H1 (cell line): ENCODE results near the gene COL2A1. TPM values are rescaled to one million over a fixed set of nuclear protein-coding genes. Genes with fewer than 3 reads are reported as not detected.
A peak's percentile ranks its signal among the peaks of the same experiment; 100 is the strongest.

Source experiments
- CTCF ChIA-PET: fragments of 300-600 bp; sonication (Branson Sonifier 250); formaldehyde crosslinking; loops from one replicate; lab custom pipeline; 2021; ENCODE audit not compliant: partially characterized antibody; lab: Charles Lee
- POLR2A ChIA-PET: fragments of 300-600 bp; sonication (Branson Sonifier 250); formaldehyde crosslinking; loops from one replicate; lab custom pipeline; 2021; ENCODE audit warnings: inconsistent platforms; ENCODE audit not compliant: partially characterized antibody; lab: Charles Lee
- DNase-seq, 2 experiments: peaks; one replicate each; pipeline versions ENCODE4 v3.0.0 to v3.0.0-alpha.2; 2010 to 2022; ENCODE audit warnings: low spot score in 2 of 2, low read depth in 1 of 2, mixed read lengths in 1 of 2
- FAIRE-seq: peaks from 2 replicates; lab custom pipeline; 2011; peaks lifted over from hg19 to GRCh38; lab: Jason Lieb, UNC
- H2AFZ ChIP-seq: 2 replicates; pipeline ENCODE4 v1.8.1; 2012; ENCODE audit warnings: low read length, inconsistent platforms
- H2AK5ac ChIP-seq: 2 replicates; pipeline ENCODE4 v1.6.1; 2013; ENCODE audit warnings: low read depth, low read length
- H2BK120ac ChIP-seq: replicated peaks from 2 replicates; pipeline ENCODE3; 2013; ENCODE audit warnings: low read depth, low read length, inconsistent platforms
- H2BK12ac ChIP-seq: 2 replicates; pipeline ENCODE4 v1.6.1; 2013; ENCODE audit warnings: low read depth, low read length
- H2BK15ac ChIP-seq: 2 replicates; pipeline ENCODE4 v1.6.1; 2013; ENCODE audit warnings: low read length
- H2BK20ac ChIP-seq: 2 replicates; pipeline ENCODE4 v1.6.1; 2013; ENCODE audit warnings: low read length
- H2BK5ac ChIP-seq: 2 replicates; pipeline ENCODE4 v1.6.1; 2013; ENCODE audit warnings: low read depth, low read length
- H3K14ac ChIP-seq: 2 replicates; pipeline ENCODE4 v1.6.1; 2013; ENCODE audit warnings: inconsistent platforms; ENCODE audit not compliant: insufficient read length
- H3K18ac ChIP-seq: 2 replicates; pipeline ENCODE4 v1.6.1; 2013; ENCODE audit warnings: low read length; ENCODE audit errors: extremely low read depth
- H3K23ac ChIP-seq: 2 replicates; pipeline ENCODE4 v1.6.1; 2013; ENCODE audit warnings: inconsistent platforms; ENCODE audit not compliant: insufficient read length
- H3K23me2 ChIP-seq: 2 replicates; pipeline ENCODE4 v1.6.1; 2013; ENCODE audit warnings: low read depth, low read length
- H3K27ac ChIP-seq: 2 replicates; pipeline ENCODE4 v1.6.1; 2011; ENCODE audit warnings: low read depth, low read length, inconsistent platforms
- H3K27me3 ChIP-seq, 4 experiments: replicated peaks in 1 of 4; 1 replicate in 1 of 4; 2 replicates in 3 of 4; pipeline versions ENCODE4 v1.6.1 to v1.8.1; 2011 to 2013; ENCODE audit warnings: low read length in 3 of 4, mild to moderate bottlenecking in 3 of 4, inconsistent platforms in 2 of 4, mixed read lengths in 2 of 4, moderate library complexity in 1 of 4; ENCODE audit not compliant: control insufficient read depth in 3 of 4, insufficient read depth in 3 of 4; ENCODE audit errors: extremely low read depth in 1 of 4
- H3K36me3 ChIP-seq, 4 experiments: 2 replicates each; pipeline versions ENCODE4 v1.6.1 to v1.8.1; 2011 to 2013; ENCODE audit warnings: mild to moderate bottlenecking in 4 of 4, low read length in 3 of 4, moderate library complexity in 2 of 4, control low read depth in 1 of 4, inconsistent platforms in 1 of 4; ENCODE audit not compliant: insufficient read depth in 4 of 4, control insufficient read depth in 2 of 4
- H3K4ac ChIP-seq: replicated peaks from 2 replicates; pipeline ENCODE3; 2013; ENCODE audit warnings: low read length, low read depth, mixed read lengths, inconsistent platforms; ENCODE audit not compliant: insufficient read length
- H3K4me1 ChIP-seq, 4 experiments: replicated peaks in 1 of 4; 1 replicate in 1 of 4; 2 replicates in 3 of 4; pipeline versions ENCODE4 v1.6.1 to v1.8.1; 2011 to 2013; ENCODE audit warnings: low read length in 3 of 4, inconsistent platforms in 2 of 4, mixed read lengths in 1 of 4; ENCODE audit not compliant: insufficient read depth in 4 of 4, control insufficient read depth in 3 of 4
- H3K4me2 ChIP-seq, 2 experiments: 2 replicates each; pipeline versions ENCODE4 v1.6.1 to v1.8.1; 2011 to 2013; ENCODE audit warnings: low read depth in 2 of 2, low read length in 2 of 2, control low read depth in 1 of 2, inconsistent platforms in 1 of 2, mild to moderate bottlenecking in 1 of 2; ENCODE audit not compliant: insufficient read depth in 1 of 2
- H3K4me3 ChIP-seq, 4 experiments: fragments of 200-600, 300-600 bp in 1 of 4; sonication (generic), shearing (Covaris generic), sonication (Bioruptor Twin) in 1 of 4; 2 replicates each; pipeline versions ENCODE4 v1.5.1 to v1.8.1; 2011 to 2016; ENCODE audit warnings: low read length in 4 of 4, low read depth in 3 of 4, control low read depth in 2 of 4, inconsistent platforms in 2 of 4, mild to moderate bottlenecking in 2 of 4, mixed read lengths in 1 of 4, moderate library complexity in 1 of 4; ENCODE audit not compliant: insufficient read depth in 2 of 4; ENCODE audit errors: extremely low read depth in 1 of 4
- H3K56ac ChIP-seq: replicated peaks from 2 replicates; pipeline ENCODE3; 2013; ENCODE audit warnings: low read depth, mild to moderate bottlenecking, mixed read lengths, low read length, inconsistent platforms; ENCODE audit not compliant: insufficient read length
- H3K79me1 ChIP-seq: 2 replicates; pipeline ENCODE4 v1.6.1; 2013; ENCODE audit warnings: low read depth, low read length, control low read depth
- H3K79me2 ChIP-seq, 2 experiments: 2 replicates each; pipeline versions ENCODE4 v1.6.1 to v1.8.1; 2012 to 2013; ENCODE audit warnings: low read length in 2 of 2, mild to moderate bottlenecking in 2 of 2, inconsistent platforms in 1 of 2; ENCODE audit not compliant: insufficient read depth in 2 of 2, control insufficient read depth in 1 of 2
- H3K9ac ChIP-seq, 4 experiments: replicated peaks in 1 of 4; 1 replicate in 1 of 4; 2 replicates in 3 of 4; pipeline versions ENCODE4 v1.6.1 to v1.8.1; 2011 to 2013; ENCODE audit warnings: low read depth in 3 of 4, low read length in 3 of 4, control low read depth in 2 of 4, mild to moderate bottlenecking in 2 of 4, moderate library complexity in 2 of 4, inconsistent platforms in 1 of 4; ENCODE audit errors: extremely low read depth in 1 of 4
- H3K9me3 ChIP-seq, 2 experiments: 2 replicates each; pipeline versions ENCODE4 v1.6.1 to v1.8.1; 2012 to 2013; ENCODE audit warnings: mild to moderate bottlenecking in 2 of 2, moderate library complexity in 2 of 2, control low read depth in 1 of 2, inconsistent platforms in 1 of 2, low read depth in 1 of 2, low read length in 1 of 2, mixed read lengths in 1 of 2; ENCODE audit not compliant: insufficient read depth in 2 of 2
- H4K20me1 ChIP-seq, 2 experiments: replicated peaks in 1 of 2; 2 replicates each; pipeline versions ENCODE3 to v1.8.1; 2011 to 2013; ENCODE audit warnings: inconsistent platforms in 2 of 2, low read length in 2 of 2, mild to moderate bottlenecking in 1 of 2; ENCODE audit not compliant: insufficient read depth in 2 of 2, control insufficient read depth in 1 of 2
- H4K5ac ChIP-seq: 2 replicates; pipeline ENCODE4 v1.6.1; 2013; ENCODE audit warnings: low read length, low read depth, mixed read lengths, inconsistent platforms; ENCODE audit not compliant: insufficient read length
- H4K8ac ChIP-seq: 2 replicates; pipeline ENCODE4 v1.8.0; 2013; ENCODE audit warnings: mild to moderate bottlenecking, moderate library complexity, low read length, inconsistent platforms; ENCODE audit not compliant: insufficient read depth; ENCODE audit errors: extremely low read depth
- H4K91ac ChIP-seq: replicated peaks from 2 replicates; pipeline ENCODE3; 2013; ENCODE audit warnings: low read length, mixed read lengths, inconsistent platforms; ENCODE audit not compliant: insufficient read length
- EGR1 ChIP-seq: IDR thresholded peaks from 2 replicates; pipeline ENCODE4 v1.6.1; 2011; ENCODE audit warnings: low read depth, low read length, borderline replicate concordance
- GABPA ChIP-seq: IDR thresholded peaks from 2 replicates; pipeline ENCODE4 v1.6.1; 2011; ENCODE audit warnings: mild to moderate bottlenecking, low read length, moderate library complexity, borderline replicate concordance; ENCODE audit not compliant: insufficient read depth
- MAFK ChIP-seq: IDR thresholded peaks from 2 replicates; pipeline ENCODE4 v1.6.1; 2012; ENCODE audit warnings: low read depth, mild to moderate bottlenecking, improper control_type of control experiment, low read length
- RFX5 ChIP-seq: IDR thresholded peaks from 2 replicates; pipeline ENCODE4 v1.6.1; 2011; ENCODE audit warnings: low read depth, low read length, improper control_type of control experiment, borderline replicate concordance
- SP2 ChIP-seq: IDR thresholded peaks from 2 replicates; pipeline ENCODE4 v1.6.1; 2012; ENCODE audit warnings: mild to moderate bottlenecking, low read length, inconsistent platforms
- TCF12 ChIP-seq: IDR thresholded peaks from 2 replicates; pipeline ENCODE4 v1.6.1; 2011; ENCODE audit warnings: low read depth, mild to moderate bottlenecking, low read length
- YY1 ChIP-seq: IDR thresholded peaks from 2 replicates; pipeline ENCODE4 v1.6.1; 2011; ENCODE audit warnings: low read depth, mild to moderate bottlenecking, low read length
- WGBS, 2 experiments: shearing (Covaris generic) in 1 of 2; methylation state at CpG; one replicate each; pipeline versions ENCODE4 v1.1.6 to v1.1.7; 2013 to 2015; ENCODE audit warnings: low lambda C conversion rate in 2 of 2, mixed read lengths in 2 of 2, inconsistent platforms in 1 of 2, low coverage in 1 of 2, missing lambda C conversion rate in 1 of 2; ENCODE audit not compliant: insufficient replicate concordance in 2 of 2, insufficient coverage in 1 of 2, insufficient read length in 1 of 2; ENCODE audit errors: extremely low coverage in 1 of 2, missing lambda C conversion rate in 1 of 2; 5-methylcytosine and 5-hydroxymethylcytosine counted together
- polyA plus RNA-seq, 7 experiments: library from polyadenylated mRNA; depleted of rRNA in 3 of 7; stranded (reverse) in 5 of 7; unstranded in 2 of 7; fragments of >200 nt in 5 of 7; fragments of 200-250 nt in 2 of 7; gene quantifications; 1 replicate in 5 of 7; 2 replicates in 1 of 7; 4 replicates in 1 of 7; pipeline versions ENCODE4 v1.2.1 to v1.2.3, GENCODE V29; 2011 to 2013; ENCODE audit warnings: missing spikeins in 2 of 7, mixed read lengths in 2 of 7
- total RNA-seq: library from RNA; stranded (reverse); fragmentation: NEBNext Ultra II Directional; extraction: Animal tissue kit (Norgen Biotek cat#: 25700); gene quantifications from 2 replicates; pipeline ENCODE4 v1.2.1, GENCODE V29; 2021

COL2A1 gene
- total and polyA plus RNA-seq, 2 of the 8 experiments (the other 6 are each of a cell fraction or from before 2014, with no cell fraction given) = 4.2 to 14.6 TPM

DNA sequence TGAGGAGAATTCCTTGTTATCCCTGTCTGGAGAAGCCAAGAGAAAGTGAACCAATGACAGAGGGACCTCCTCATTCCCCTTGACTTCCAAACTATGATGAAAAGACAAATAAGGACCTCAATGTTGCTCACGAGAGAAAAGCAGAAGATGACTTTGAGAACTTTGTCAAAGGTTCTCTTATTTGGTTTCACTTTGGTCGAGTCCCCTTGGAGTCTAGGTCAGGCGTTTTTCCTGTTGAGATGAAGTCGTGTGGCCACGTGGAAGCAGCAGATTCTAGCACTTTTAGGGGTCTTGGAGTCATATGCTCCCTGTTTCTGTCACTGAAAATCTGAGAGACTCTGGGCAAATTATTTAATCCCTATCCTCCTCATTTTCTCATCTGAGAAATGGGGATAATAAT is 33.8 kb upstream of the COL2A1 start:
- peaks cover under 1 to 21% (median 14%) of the 10 kb centered on the region in 4 experiments; a peak in 5 of 7 replicates for H3K27me3 ChIP-seq

More for the DNA sequence above, 33.8 kb upstream of the COL2A1 start:
- peaks cover 2% of the 10 kb centered on the region; the same call in 1 of the 2 replicates for H3K23me2 ChIP-seq
- peak overlapping the region; percentile 22; the same call in 1 of the 2 replicates for H2AFZ ChIP-seq
- FAIRE-seq (no peak), DNase-seq (no peak)
- CTCF ChIA-PET = no interaction called here
- H3K4ac ChIP-seq = no peak overlapping the region
- no peaks in the 10 kb centered on the region for H3K9me3 ChIP-seq
- no peak overlapping the region for H3K56ac ChIP-seq
- H3K4me1 ChIP-seq = peaks cover 11 to 17% (median 14%) of the 10 kb centered on the region in 4 experiments
- H3K79me1 ChIP-seq = no peaks in the 10 kb centered on the region
- H2BK120ac ChIP-seq = peak overlapping the region; percentile 10
- WGBS, 2 experiments = 63% methylated on average over 5 of the region's 5 CpGs; no CpG with 5 or more reads in 1 of the 2 experiments
- H3K4me2 ChIP-seq = peak overlapping the region; percentile 69 to 71
- peak overlapping the region; percentile 32 for H4K91ac ChIP-seq
- H4K5ac ChIP-seq = no peak overlapping the region
- H2BK20ac ChIP-seq = 0 out of 2 replicates have a peak overlapping the region, but pooled peaks have one; percentile 10
- 0 out of 2 replicates have a peak overlapping the region, but pooled peaks have one; percentile 18 for H2BK5ac ChIP-seq
- no peak overlapping the region for H3K14ac ChIP-seq
- peak overlapping the region; percentile 39 for H2BK12ac ChIP-seq
- POLR2A ChIA-PET = interaction anchor here (1.0 to 1.6 kb wide), 3 partner anchors 9 to 68 kb away, joined by 3 to 8 read pairs (median 4); partner anchors contain the start of gene SENP1
- 0 out of 7 replicates have a peak overlapping the region, but pooled peaks of 1 of the 4 experiments have one; percentile 58 for H3K9ac ChIP-seq
- H4K20me1 ChIP-seq = no peaks in the 10 kb centered on the region
- peak overlapping the region; percentile 67; the same call in 1 of the 2 replicates for H3K27ac ChIP-seq
- peak overlapping the region; percentile 0; the same call in 1 of the 2 replicates for H2AK5ac ChIP-seq
- no peak overlapping the region for H3K23ac ChIP-seq
- TF ChIP-seq RFX5 (no peak), EGR1 (no peak), TCF12 (no peak), GABPA (no peak), YY1 (no peak), MAFK (no peak), SP2 (no peak)
- no peak overlapping the region for H2BK15ac ChIP-seq
- H3K4me3 ChIP-seq = peak overlapping the region in 1 of 4 experiments; percentile 46; a peak in 2 of 8 replicates
- no peaks in the 10 kb centered on the region for H3K79me2 ChIP-seq
- peak overlapping the region; percentile 54; the same call in 1 of the 2 replicates for H3K18ac ChIP-seq
- H4K8ac ChIP-seq = no peak overlapping the region
- 0 out of 8 replicates have a peak, but pooled peaks cover 0 to 3% (median 1%) of the 10 kb centered on the region in 4 experiments for H3K36me3 ChIP-seq
